Measurements from ENCODE around the gene BCL11B.

Gene BCL11B

GRCh38 chr14:99159341-99160340, 112.4 kb downstream of the BCL11B start:
- DNase-seq (ENCODE audit: low spot score): no peak

DNA sequence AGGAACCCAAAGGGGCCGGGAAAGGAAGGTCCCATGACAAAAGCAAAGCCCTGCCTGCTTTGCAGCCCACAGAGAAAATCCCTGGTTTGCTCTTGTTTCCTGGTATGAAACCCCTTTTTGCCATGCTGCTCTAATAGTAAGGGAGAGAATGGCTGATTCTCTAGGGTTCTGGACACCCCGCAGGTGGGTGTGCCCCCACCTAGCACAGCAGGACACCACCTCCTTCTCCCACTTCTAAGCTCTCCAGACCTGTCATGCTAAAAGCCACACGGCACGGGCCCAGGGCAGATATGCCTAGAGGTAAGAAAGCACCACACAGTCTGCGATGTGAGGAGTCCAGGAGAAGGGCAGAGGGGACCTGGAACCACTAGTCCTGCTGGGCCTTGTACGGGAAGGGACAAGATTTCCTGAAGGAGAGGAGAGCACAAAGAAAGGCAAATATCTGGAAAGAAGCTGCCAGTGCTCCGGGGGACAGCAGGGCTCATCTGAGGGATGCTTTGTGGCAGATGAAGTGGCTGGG, 113.3 kb downstream of the BCL11B start:
- DNase-seq (ENCODE audit: low spot score): no peak

GRCh38 chr14:99158150-99158549, 113.8 kb downstream of the BCL11B start:
- no peak for DNase-seq (ENCODE audit: low spot score)

GRCh38 chr14:99157676-99158075, 114.3 kb downstream of the BCL11B start:
- DNase-seq (ENCODE audit: low spot score): no peak

DNA sequence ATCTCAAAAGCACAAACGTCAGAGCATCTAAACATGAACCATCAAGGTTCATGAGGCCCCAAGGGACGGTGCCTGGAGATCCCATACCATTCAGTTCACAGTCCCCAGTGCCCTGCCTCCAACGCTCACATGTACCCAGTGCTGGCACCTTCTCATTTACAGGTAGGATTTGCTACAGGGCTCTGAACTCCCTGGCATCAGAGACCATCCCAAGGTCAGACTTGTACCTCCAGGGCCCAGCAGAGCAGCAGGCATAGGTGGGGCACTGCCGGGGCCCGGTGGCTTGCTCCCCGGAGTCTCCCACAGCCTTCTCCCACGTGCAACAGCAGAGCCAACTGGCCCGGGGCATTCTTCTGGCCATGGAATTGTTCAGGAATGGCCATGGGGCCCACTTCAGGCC, 114.8 kb downstream of the BCL11B start:
- no peak for DNase-seq (ENCODE audit: low spot score)

DNA sequence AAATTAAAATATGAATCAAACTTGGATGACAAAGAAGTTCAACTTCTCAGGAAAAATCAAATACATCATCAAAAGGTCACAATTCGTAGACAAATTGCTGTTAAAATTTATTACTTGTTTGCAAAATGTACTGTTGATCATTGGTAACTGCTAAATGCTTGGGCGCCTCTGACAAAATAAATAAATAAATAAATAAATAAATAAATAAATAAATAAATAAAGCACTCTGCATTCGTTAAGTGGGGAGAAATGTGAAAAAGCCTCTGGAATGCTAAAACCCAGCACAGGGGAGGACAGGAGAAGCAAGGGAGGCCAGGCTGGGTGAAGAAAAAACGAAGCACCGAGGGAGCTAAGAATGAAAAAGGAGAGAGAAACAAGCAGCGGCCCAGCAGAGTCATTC, 115.2 kb downstream of the BCL11B start:
- DNase-seq (ENCODE audit: low spot score): no peak

- DNase-seq (ENCODE audit: low spot score): no peak
Observed at GRCh38 chr14:99156090-99156425, 115.9 kb downstream of the BCL11B start.

DNA sequence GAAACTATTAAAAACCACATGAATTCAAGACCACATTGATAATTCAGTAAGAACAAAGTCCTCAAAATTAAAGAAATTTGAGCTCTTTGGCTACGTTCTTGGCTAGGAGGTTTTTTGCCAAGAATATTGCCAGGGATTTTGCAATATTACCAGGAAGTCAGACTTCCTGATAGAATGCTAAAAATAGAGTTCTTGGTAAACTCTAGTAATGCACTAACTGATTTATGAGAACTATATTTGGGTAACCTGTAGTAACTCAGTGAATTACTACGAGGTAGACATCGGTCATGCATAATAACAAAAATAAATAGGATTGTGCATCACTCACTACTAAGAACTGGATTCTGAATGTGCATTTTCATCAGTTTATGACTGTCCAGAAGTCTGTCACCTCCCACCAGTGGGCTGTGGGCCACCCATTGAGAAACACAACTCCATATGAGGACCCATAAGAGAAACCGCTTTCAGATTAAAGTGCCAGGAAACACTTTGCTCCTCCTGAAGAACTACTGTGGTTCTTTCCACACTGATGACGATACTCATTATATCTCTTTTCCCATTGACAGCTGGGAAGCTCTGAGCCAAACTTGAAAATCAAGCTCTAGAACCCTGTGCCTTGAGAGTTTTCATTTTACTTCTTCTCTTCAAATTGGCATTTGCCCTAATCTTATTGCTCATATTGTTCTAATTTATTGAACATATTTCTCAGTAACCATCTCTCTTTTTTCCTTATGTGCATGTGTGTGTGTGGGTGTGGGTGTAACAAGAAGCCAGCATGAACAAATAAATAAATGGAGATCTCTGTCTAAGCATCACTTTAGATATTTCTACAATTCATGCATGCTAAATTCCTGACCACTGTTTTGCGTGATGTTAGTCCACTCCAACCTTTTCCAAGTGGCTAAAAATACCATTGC, 116.6 kb downstream of the BCL11B start:
- no peak for DNase-seq (ENCODE audit: low spot score)

GRCh38 chr14:99150236-99150635, 121.8 kb downstream of the BCL11B start:
- DNase-seq (ENCODE audit: low spot score): no peak

DNA sequence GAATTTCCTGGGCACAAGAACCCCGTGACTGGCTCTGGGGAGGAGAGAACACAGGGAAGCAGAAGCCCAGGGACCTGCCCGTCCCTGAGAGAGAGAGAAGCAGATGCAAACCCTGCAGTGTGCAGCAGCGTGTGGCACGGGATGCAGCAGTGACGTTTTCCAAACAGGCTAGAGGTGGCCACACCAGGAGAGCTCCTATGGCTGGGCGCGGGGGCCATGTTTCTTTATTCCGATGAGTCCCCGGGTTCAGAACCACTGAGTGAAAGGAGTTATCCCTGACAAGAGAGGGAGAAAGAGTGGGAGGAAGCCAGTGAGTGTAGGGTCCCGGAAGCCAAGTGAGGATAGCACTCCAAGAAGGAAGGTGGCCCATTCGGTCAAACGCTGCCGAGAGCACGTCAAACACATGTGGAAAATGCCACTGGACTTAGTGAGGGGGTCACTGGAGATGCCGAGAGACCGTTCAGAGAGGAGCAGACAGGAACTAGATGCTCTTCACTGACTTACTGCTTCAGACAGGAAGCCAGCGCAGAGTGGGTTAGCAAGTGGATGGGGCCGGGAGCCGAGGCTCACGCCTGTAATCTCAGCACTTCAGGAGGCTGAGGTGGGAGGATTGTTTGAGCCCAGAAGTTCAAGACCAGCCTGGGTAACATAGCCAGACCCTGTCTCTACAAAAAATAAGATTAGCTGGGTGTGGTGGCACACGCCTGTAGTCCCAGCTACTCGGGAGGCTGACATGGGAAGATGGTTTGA, 123.0 kb downstream of the BCL11B start:
- DNase-seq (ENCODE audit: low spot score): no peak

- DNase-seq (ENCODE audit: low spot score): no peak
Observed at GRCh38 chr14:99148131-99148530, 123.9 kb downstream of the BCL11B start.

DNA sequence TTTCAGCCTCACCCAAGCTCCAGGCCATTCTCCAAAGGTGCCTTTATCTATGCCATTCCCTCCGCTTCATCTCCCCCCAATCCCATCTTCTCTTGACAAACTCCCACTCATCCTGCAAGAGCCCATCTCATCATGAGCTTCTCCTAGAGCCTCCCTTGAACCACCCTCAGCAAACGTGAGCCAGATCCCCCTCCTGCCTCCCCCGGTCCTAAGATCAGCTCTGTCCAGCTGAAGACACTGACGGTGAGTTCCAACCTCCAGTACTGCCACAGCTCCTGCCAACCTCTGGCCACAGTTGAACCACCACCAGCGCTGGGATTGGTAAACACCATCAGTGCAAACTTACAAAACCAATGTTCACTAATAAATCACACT, 124.6 kb downstream of the BCL11B start:
- no peak for DNase-seq (ENCODE audit: low spot score)

- DNase-seq (ENCODE audit: low spot score): no peak
Observed at GRCh38 chr14:99146616-99147365, 125.2 kb downstream of the BCL11B start.

- DNase-seq (ENCODE audit: low spot score): no peak
Observed at GRCh38 chr14:99145307-99145706, 126.7 kb downstream of the BCL11B start.

DNA sequence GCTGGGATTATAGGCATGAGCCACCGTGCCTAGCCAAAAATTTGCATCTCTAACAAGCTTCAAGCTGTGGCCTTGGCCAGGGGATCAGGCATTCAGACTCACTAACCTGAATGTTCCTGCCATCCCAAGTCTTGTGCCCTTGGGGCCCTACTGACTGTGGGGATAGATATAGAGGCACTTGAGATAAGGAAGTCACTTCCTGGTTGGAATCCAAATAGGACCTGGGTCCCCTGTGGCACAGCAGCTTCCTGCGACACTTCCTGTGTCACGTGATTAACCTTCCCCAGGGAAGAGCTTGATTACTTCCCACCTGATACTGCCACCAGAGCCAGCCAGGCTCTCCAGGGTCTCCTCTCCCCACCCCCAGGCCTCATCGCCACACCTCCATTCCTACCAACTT, 128.2 kb downstream of the BCL11B start:
- DNase-seq (ENCODE audit: low spot score): no peak

DNA sequence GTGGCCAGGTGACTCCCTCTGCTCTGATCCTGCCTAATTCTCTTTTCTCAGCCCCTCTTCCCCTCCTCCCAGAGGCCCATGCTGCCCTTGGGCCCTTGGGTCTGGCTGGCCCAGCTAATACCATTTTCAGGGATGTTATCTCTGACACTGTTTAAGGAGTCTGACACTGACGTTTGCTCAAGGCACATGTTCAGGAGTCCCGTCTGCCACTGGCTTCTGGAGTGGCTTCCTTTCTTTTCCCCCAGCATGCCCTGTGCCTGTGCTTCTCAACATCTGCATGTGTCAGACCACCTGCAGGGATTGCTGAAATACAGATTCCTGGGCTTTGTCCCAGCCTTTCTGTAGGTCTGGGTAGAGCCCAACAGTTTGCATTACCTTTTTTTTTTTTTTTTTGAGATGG, 128.9 kb downstream of the BCL11B start:
- DNase-seq (ENCODE audit: low spot score): no peak

- no peak for DNase-seq (ENCODE audit: low spot score)
Observed at GRCh38 chr14:99141236-99141635, 130.8 kb downstream of the BCL11B start.

GRCh38 chr14:99138999-99139865, 132.8 kb downstream of the BCL11B start:
- no peak for DNase-seq (ENCODE audit: low spot score)

DNA sequence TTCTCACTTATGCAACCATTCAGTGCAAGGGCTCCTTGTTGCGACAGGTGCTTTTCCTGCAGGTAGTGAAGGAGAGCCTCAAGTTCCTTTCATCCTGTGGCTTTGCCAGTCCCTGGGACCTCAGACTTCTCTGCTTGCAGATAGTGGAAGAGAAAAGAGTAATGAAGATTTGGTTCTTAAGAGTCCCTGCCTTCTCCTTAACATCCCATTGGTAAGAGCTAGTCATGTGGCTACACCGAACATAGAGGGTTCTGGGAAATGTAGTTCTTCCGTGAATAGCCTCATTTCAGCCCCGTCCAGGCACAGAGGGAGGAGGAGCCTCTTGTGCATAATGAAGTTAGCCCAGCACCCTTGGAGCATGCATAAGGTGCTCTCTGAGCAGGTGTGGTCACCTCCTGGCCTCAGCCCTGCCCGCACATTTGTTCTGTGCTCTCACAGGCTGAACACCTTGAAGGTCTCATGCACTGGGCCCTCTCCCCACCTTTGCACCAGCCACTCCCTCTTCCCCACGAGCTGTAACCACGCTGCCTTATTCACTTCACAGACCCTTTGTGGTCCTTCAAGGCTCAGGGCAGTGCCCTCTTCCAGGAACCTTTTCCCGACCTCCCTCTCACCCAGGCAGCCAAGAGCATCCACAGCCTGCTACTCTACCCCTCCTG, 134.0 kb downstream of the BCL11B start:
- no peak for DNase-seq (ENCODE audit: low spot score)

Measured in hematopoietic multipotent progenitor cell treated with erythropoietin and hydrocortisone succinate and interleukin-3 and kit ligand, for 15 days (in vitro differentiated cells).